ENCODE results near the gene ALOX5. TPM values are rescaled to one million over a fixed set of nuclear protein-coding genes. Genes with fewer than 3 reads are reported as not detected.
A peak's percentile ranks its signal among the peaks of the same experiment; 100 is the strongest.
"Not testable (repeated sequence)": the region's sequence is repeated elsewhere in the genome, so short reads cannot be mapped to it uniquely, and the experiment has no call there.

The ALOX5 gene
- total and polyA plus RNA-seq, 4 donors: 21.5 to 270 (median 144) TPM

- H3K27ac ChIP-seq (ENCODE audit: low read depth in 1 of 2, low read length in 1 of 2): no peak overlapping the region
- H3K4me3 ChIP-seq: no peak overlapping the region
- no peak for ATAC-seq (ENCODE audit: insufficient read depth, low FRiP score)
- peak; percentile 51 to 61 (median 52) for DNase-seq
- peaks cover 0 to 4% (median 0%) of the 10 kb centered on the region in 3 donors for H3K27me3 ChIP-seq (ENCODE audit: control insufficient read depth in 3 of 3, insufficient read depth in 3 of 3, low read length in 2 of 3)
- H3K9ac ChIP-seq (ENCODE audit: insufficient read depth in 1 of 2, low read length in 2 of 2): no peak overlapping the region
- WGBS, 2 donors: 45 to 52% methylated on average over 5 of the region's 5 CpGs
- no peaks in the 10 kb centered on the region for H3K4me1 ChIP-seq (ENCODE audit: control insufficient read depth in 5 of 5, insufficient read depth in 5 of 5, low read length in 5 of 5)
- peaks cover 0 to 6% (median 0%) of the 10 kb centered on the region in 4 donors for H3K9me3 ChIP-seq (ENCODE audit: control insufficient read depth in 4 of 4, insufficient read depth in 3 of 4, low read length in 3 of 4)
- peaks cover 0 to 2% (median 0%) of the 10 kb centered on the region in 4 donors for H3K36me3 ChIP-seq (ENCODE audit: control insufficient read depth in 4 of 4, insufficient read depth in 4 of 4, low read length in 4 of 4)
- TF ChIP-seq CTCF (IDR thresholded peaks at IDR 0.05; ENCODE audit: control extremely low read depth, extremely low read depth): no peak
Observed at GRCh38 chr10:45408421-45409319, 34.7 kb downstream of the ALOX5 start.

DNA sequence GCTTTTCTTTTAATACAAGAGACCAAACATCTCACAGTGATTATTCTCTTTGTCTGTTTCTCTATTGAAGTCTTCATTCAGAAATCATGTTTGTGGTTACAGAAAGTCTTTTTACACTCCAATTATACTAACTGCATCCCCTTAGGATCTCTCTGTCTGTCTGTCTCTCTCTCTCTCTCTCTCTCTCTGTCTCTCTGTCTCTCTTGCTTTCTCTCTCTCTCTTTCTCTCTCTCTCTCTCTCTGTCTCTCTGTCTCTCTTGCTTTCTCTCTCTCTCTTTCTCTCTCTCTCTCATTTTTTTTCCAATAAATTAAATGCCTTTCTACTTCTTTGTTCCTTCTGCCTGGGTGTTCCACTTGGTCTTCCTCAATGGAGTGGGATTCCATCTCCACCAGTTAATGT, 35.3 kb downstream of the ALOX5 start:
- H3K4me1 ChIP-seq (ENCODE audit: control insufficient read depth in 5 of 5, insufficient read depth in 5 of 5, low read length in 5 of 5); DNase-seq; H3K4me3 ChIP-seq; H3K9ac ChIP-seq (ENCODE audit: insufficient read depth in 1 of 2, low read length in 2 of 2); H3K9me3 ChIP-seq (ENCODE audit: control insufficient read depth in 4 of 4, insufficient read depth in 3 of 4, low read length in 3 of 4); H3K36me3 ChIP-seq (ENCODE audit: control insufficient read depth in 4 of 4, insufficient read depth in 4 of 4, low read length in 4 of 4); H3K27me3 ChIP-seq (ENCODE audit: control insufficient read depth in 3 of 3, insufficient read depth in 3 of 3, low read length in 2 of 3); H3K27ac ChIP-seq (ENCODE audit: low read depth in 1 of 2, low read length in 1 of 2); ATAC-seq (ENCODE audit: insufficient read depth, low FRiP score): not testable (repeated sequence)

DNA sequence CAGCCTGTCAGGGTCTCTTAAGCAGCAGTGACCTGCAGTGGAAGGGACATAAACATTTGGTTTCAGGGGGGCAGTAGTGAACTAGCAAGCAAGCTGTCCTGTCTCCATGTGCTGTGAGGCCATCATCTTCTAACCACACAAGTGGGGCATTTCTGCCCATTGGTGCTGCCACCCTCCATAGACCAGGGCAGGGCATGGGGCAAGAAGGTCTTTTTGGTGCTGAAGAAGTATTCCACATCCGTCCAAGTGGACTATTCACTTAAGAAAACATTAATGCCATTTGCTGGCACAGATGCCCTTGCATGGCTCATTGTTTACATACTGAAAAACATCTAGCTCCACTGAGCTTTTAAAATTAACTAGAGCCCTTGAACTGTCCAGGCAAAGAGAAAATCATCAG, 35.8 kb downstream of the ALOX5 start:
- no peak for TF ChIP-seq CTCF (IDR thresholded peaks at IDR 0.05; ENCODE audit: control extremely low read depth, extremely low read depth)
- DNase-seq: no peak
- no peak overlapping the region for H3K9ac ChIP-seq (ENCODE audit: insufficient read depth in 1 of 2, low read length in 2 of 2)
- no peaks in the 10 kb centered on the region for H3K4me1 ChIP-seq (ENCODE audit: control insufficient read depth in 5 of 5, insufficient read depth in 5 of 5, low read length in 5 of 5)
- no peak overlapping the region for H3K27ac ChIP-seq (ENCODE audit: low read depth in 1 of 2, low read length in 1 of 2)
- no peak overlapping the region for H3K4me3 ChIP-seq
- no peak for ATAC-seq (ENCODE audit: insufficient read depth, low FRiP score)
- WGBS, 2 donors: 60 to 82% methylated on average over 1 of the region's 1 CpG
- peaks cover 0 to 2% (median 0%) of the 10 kb centered on the region in 4 donors for H3K36me3 ChIP-seq (ENCODE audit: control insufficient read depth in 4 of 4, insufficient read depth in 4 of 4, low read length in 4 of 4)
- peaks cover 0 to 4% (median 0%) of the 10 kb centered on the region in 3 donors for H3K27me3 ChIP-seq (ENCODE audit: control insufficient read depth in 3 of 3, insufficient read depth in 3 of 3, low read length in 2 of 3)
- peaks cover 0 to 6% (median 0%) of the 10 kb centered on the region in 4 donors for H3K9me3 ChIP-seq (ENCODE audit: control insufficient read depth in 4 of 4, insufficient read depth in 3 of 4, low read length in 3 of 4)

DNA sequence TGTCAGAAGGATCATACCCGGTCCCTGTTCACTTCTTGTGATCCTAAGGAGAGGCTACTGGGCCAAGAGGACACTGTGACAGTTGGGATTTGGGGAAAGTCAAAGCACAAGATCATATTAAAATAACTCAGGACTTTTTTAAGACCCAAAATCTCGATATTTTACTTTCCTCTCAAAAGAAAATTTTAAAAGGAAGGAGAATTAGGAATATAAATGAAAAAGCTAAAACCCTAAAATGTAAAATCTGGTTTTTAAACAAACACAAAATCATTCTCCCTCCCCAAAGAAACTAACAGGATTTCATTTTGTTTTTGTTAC, 36.4 kb downstream of the ALOX5 start:
- Histone ChIP-seq H3K27me3 (ENCODE audit: control insufficient read depth in 3 of 3, insufficient read depth in 3 of 3, low read length in 2 of 3) (peaks cover 0 to 4% (median 0%) of the 10 kb centered on the region in 3 donors), H3K9me3 (ENCODE audit: control insufficient read depth in 4 of 4, insufficient read depth in 3 of 4, low read length in 3 of 4) (peaks cover 0 to 6% (median 0%) of the 10 kb centered on the region in 4 donors), H3K4me3 (no peak overlapping the region), H3K36me3 (ENCODE audit: control insufficient read depth in 4 of 4, insufficient read depth in 4 of 4, low read length in 4 of 4) (peaks cover 0 to 2% (median 0%) of the 10 kb centered on the region in 4 donors), H3K9ac (ENCODE audit: insufficient read depth in 1 of 2, low read length in 2 of 2) (no peak overlapping the region), H3K27ac (ENCODE audit: low read depth in 1 of 2, low read length in 1 of 2) (no peak overlapping the region), H3K4me1 (ENCODE audit: control insufficient read depth in 5 of 5, insufficient read depth in 5 of 5, low read length in 5 of 5) (no peaks in the 10 kb centered on the region)
- 74 to 84% methylated on average over 2 of the region's 2 CpGs for WGBS, 2 donors
- no peak for TF ChIP-seq CTCF (IDR thresholded peaks at IDR 0.05; ENCODE audit: control extremely low read depth, extremely low read depth)
- ATAC-seq (ENCODE audit: insufficient read depth, low FRiP score) (no peak), DNase-seq (no peak)

Data from lung (tissue), 12 donors.